HCT116 (cell line): ENCODE data around the gene SLC22A9. TPM values are rescaled to one million over a fixed set of nuclear protein-coding genes. Genes with fewer than 3 reads are reported as not detected.

Experiments used
- ATAC-seq: fragments of 200-7000 bp; cut with Tn5 transposase; 2 replicates; pipeline ENCODE4 v1.9.1; 2020; ENCODE audit warnings: mild to moderate bottlenecking, moderate library complexity
- BruUV-seq: library from RNA; stranded (reverse); fragments of 400-500 nt; replicated peaks from 2 replicates; lab custom pipeline; 2021; lab: Mats Ljungman, UMichigan
- CTCF ChIA-PET: fragments of 300-600 bp; sonication (Branson Sonifier 250); formaldehyde crosslinking; loops from one replicate; lab custom pipeline; 2021; ENCODE audit warnings: antibody characterized with exemption; lab: Charles Lee
- POLR2A ChIA-PET: fragments of 300-600, 350-600 bp; sonication (Branson Sonifier 250); formaldehyde crosslinking; loops from one replicate; lab custom pipeline; 2021; ENCODE audit warnings: antibody characterized with exemption; lab: Charles Lee
- RAD21 ChIA-PET, 2 experiments: fragments of 300-600 bp; sonication (Branson Sonifier 250); formaldehyde crosslinking; loops; one replicate each; lab custom pipeline; 2023; ENCODE audit warnings: low total read pairs in 2 of 2; ENCODE audit not compliant: uncharacterized antibody in 2 of 2, unreplicated experiment in 2 of 2, low non-redundant PET in 1 of 2; lab: Charles Lee
- DNase-seq: peaks from one replicate; pipeline ENCODE4 v3.0.0-alpha.2; 2010; ENCODE audit warnings: low read depth, low spot score
- H2AFZ ChIP-seq: fragments of 200-600 bp; shearing (Covaris generic), sonication (generic); 2 replicates; pipeline ENCODE4 v1.6.1; 2017; ENCODE audit warnings: low read depth, mixed run types, mixed read lengths, antibody characterized with exemption, low read length; ENCODE audit not compliant: poor library complexity, severe bottlenecking
- H3K27ac ChIP-seq: 2 replicates; pipeline ENCODE4 v1.5.1; 2012; ENCODE audit warnings: low read depth, low read length
- H3K27me3 ChIP-seq: fragments of 200-600 bp; sonication (generic); 2 replicates; pipeline ENCODE4 v1.6.1; 2016; ENCODE audit warnings: mixed run types, low read length, mixed read lengths; ENCODE audit not compliant: insufficient read depth
- H3K36me3 ChIP-seq, 2 experiments: fragments of 200-500 bp in 1 of 2; fragments of 200-600 bp in 1 of 2; sonication (Bioruptor generic) in 1 of 2; sonication (generic) in 1 of 2; 2 replicates each; pipeline versions ENCODE4 v1.5.1 to v1.6.1; 2014 to 2016; ENCODE audit warnings: low read length in 2 of 2, inconsistent platforms in 1 of 2, mixed read lengths in 1 of 2, mixed run types in 1 of 2; ENCODE audit not compliant: insufficient read depth in 2 of 2, control insufficient read depth in 1 of 2
- H3K4me1 ChIP-seq, 2 experiments: fragments of 200-600 bp in 1 of 2; sonication (generic) in 1 of 2; 2 replicates each; pipeline versions ENCODE4 v1.5.1 to v1.6.1; 2012 to 2017; ENCODE audit warnings: low read length in 2 of 2, inconsistent platforms in 1 of 2, mild to moderate bottlenecking in 1 of 2, mixed read lengths in 1 of 2, mixed run types in 1 of 2, moderate library complexity in 1 of 2; ENCODE audit not compliant: insufficient read depth in 2 of 2, control insufficient read depth in 1 of 2
- H3K4me2 ChIP-seq: fragments of 200-600 bp; sonication (generic); 2 replicates; pipeline ENCODE4 v1.6.1; 2017; ENCODE audit warnings: mixed run types, low read length, mixed read lengths
- H3K4me3 ChIP-seq, 2 experiments: fragments of 200-600 bp in 1 of 2; sonication (generic) in 1 of 2; replicated peaks in 1 of 2; 2 replicates each; pipeline ENCODE4 v1.5.1; 2011 to 2016; ENCODE audit warnings: low read length in 2 of 2, control low read depth in 1 of 2, low read depth in 1 of 2, mild to moderate bottlenecking in 1 of 2, mixed read lengths in 1 of 2, mixed run types in 1 of 2
- H3K79me2 ChIP-seq: fragments of 200-600 bp; sonication (generic); 2 replicates; pipeline ENCODE4 v1.6.1; 2017; ENCODE audit warnings: mild to moderate bottlenecking, mixed run types, low read length, moderate library complexity, mixed read lengths; ENCODE audit not compliant: insufficient read depth
- H3K9ac ChIP-seq: fragments of 200-600 bp; sonication (generic); 2 replicates; pipeline ENCODE4 v1.6.1; 2016; ENCODE audit warnings: low read length, mixed read lengths
- H3K9me2 ChIP-seq: fragments of 200-600 bp; sonication (generic), shearing (Covaris generic); 2 replicates; pipeline ENCODE4 v1.6.1; 2017; ENCODE audit warnings: mixed run types, mild to moderate bottlenecking, moderate library complexity; ENCODE audit not compliant: insufficient read depth
- H3K9me3 ChIP-seq, 2 experiments: fragments of 200-500 bp in 1 of 2; fragments of 200-600 bp in 1 of 2; sonication (Bioruptor generic) in 1 of 2; sonication (generic) in 1 of 2; 2 replicates each; pipeline ENCODE4 v1.6.1; 2014 to 2017; ENCODE audit warnings: low read length in 2 of 2, mixed read lengths in 2 of 2, inconsistent platforms in 1 of 2, low read depth in 1 of 2, mild to moderate bottlenecking in 1 of 2, mixed run types in 1 of 2, moderate library complexity in 1 of 2; ENCODE audit not compliant: control insufficient read depth in 1 of 2, insufficient read depth in 1 of 2
- H4K20me1 ChIP-seq: fragments of 200-600 bp; sonication (generic), shearing (Covaris generic); 2 replicates; pipeline ENCODE4 v1.6.1; 2017; ENCODE audit warnings: mixed run types, mild to moderate bottlenecking, moderate library complexity; ENCODE audit not compliant: insufficient read depth
- CBX3 ChIP-seq: IDR thresholded peaks from 2 replicates; pipeline ENCODE4 v1.6.1; 2012; ENCODE audit warnings: low read depth
- EGR1 ChIP-seq: IDR thresholded peaks from 2 replicates; pipeline ENCODE4 v1.6.1; 2012; ENCODE audit warnings: low read depth
- JUND ChIP-seq: IDR thresholded peaks from 2 replicates; pipeline ENCODE4 v1.6.1; 2012
- RAD21 ChIP-seq: IDR thresholded peaks from 2 replicates; pipeline ENCODE4 v1.6.1; 2012; ENCODE audit warnings: low read depth, mild to moderate bottlenecking
- YY1 ChIP-seq: IDR thresholded peaks from 2 replicates; pipeline ENCODE4 v1.6.1; 2011; ENCODE audit warnings: low read length, low read depth, moderate library complexity, mild to moderate bottlenecking; ENCODE audit not compliant: insufficient replicate concordance; ENCODE audit errors: extremely low read depth
- ZFX ChIP-seq: fragments of 450-650 bp; IDR thresholded peaks from 2 replicates; pipeline ENCODE4 v1.6.1; 2017
- ZNF274 ChIP-seq: fragments of 200-500 bp; sonication (Bioruptor generic); IDR thresholded peaks from 2 replicates; pipeline ENCODE4 v1.6.1; 2014; ENCODE audit warnings: mild to moderate bottlenecking, low read depth, low read length, inconsistent platforms
- intact Hi-C: fragments of 100-400 bp; cut with micrococcal nuclease; formaldehyde crosslinking; loops from 2 replicates; pipeline ENCODE4 v1.10.0; 2022
- total RNA-seq: library from RNA; stranded (reverse); gene quantifications from one replicate; pipeline ENCODE4 v1.2.1, GENCODE V29; 2021; ENCODE audit not compliant: unreplicated experiment
- TF ChIP-seq, protein P1 (sequence below): IDR thresholded peaks from 2 replicates; pipeline ENCODE4 v1.6.1; 2012
- TF ChIP-seq, protein P2 (sequence below): IDR thresholded peaks from 2 replicates; pipeline ENCODE4 v1.6.1; 2012
- TF ChIP-seq, protein P3 (sequence below), 3 experiments: fragments of 200-600 bp in 1 of 3; sonication (generic) in 1 of 3; IDR thresholded peaks in 2 of 3; conservative IDR thresholded peaks in 1 of 3; 2 replicates each; pipeline ENCODE4 v1.5.1; 2012 to 2017; ENCODE audit warnings: low read depth in 2 of 3, low read length in 2 of 3, antibody characterized with exemption in 1 of 3, borderline replicate concordance in 1 of 3, control low read depth in 1 of 3, mild to moderate bottlenecking in 1 of 3, mixed read lengths in 1 of 3, mixed run types in 1 of 3, moderate library complexity in 1 of 3; ENCODE audit not compliant: insufficient read depth in 1 of 3

Gene SLC22A9
- total RNA-seq, 1 experiment from 2014 or later = not detected

DNA sequence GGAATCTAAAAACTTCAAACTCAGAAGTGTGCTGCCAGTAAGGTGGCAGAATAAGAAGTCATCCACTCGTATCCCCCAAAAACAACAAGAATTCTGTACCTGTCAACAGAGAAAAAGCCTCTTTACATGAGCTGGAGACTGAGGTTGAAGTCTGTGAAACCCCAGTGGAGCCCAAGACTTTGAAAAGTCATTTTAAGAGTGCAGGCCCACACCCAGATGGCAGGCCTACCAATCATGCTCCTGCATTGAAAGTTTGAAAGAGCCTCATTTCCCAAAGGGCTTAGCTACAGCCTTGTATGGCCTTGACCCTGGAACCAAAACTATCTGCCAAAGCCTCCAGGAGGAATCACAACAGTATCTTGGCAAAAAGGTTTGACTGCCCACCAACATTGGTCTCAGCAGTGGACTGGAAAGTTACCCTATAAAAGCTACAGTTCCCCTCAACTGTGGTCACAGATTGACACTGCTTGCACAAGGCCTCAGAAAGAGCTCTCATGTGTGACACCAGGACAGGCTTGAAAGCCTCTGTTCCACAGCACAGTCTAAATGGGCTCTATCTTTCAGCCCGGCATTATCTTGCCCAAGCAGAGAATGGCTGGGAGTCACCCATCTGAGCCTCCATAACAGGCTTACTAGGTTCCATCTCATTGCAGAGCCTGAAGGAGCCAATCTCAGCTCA is 47.7 kb downstream of the SLC22A9 start:
- H3K4me1 ChIP-seq = no peaks in the 10 kb centered on the region
- H3K9ac ChIP-seq = no peak overlapping the region
- H3K27ac ChIP-seq = no peak overlapping the region
- no peaks in the 10 kb centered on the region for H3K9me2 ChIP-seq
- ATAC-seq = no peak
- H3K27me3 ChIP-seq = no peaks in the 10 kb centered on the region; the same call in 1 of the 2 replicates
- H3K36me3 ChIP-seq = no peaks in the 10 kb centered on the region
- no peaks in the 10 kb centered on the region for H3K79me2 ChIP-seq
- RAD21 ChIA-PET = no interaction called here
- H3K9me3 ChIP-seq = no peaks in the 10 kb centered on the region
- no peak overlapping the region for H3K4me3 ChIP-seq
- POLR2A ChIA-PET = no interaction called here
- CTCF ChIA-PET = no interaction called here
- DNase-seq = no peak
- TF ChIP-seq YY1 = no peak
- TF ChIP-seq EGR1 = no peak
- no peak for TF ChIP-seq JUND
- TF ChIP-seq, protein P1, sequence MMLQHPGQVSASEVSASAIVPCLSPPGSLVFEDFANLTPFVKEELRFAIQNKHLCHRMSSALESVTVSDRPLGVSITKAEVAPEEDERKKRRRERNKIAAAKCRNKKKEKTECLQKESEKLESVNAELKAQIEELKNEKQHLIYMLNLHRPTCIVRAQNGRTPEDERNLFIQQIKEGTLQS = no peak
- TF ChIP-seq ZNF274 = no peak
- TF ChIP-seq ZFX = no peak
- TF ChIP-seq, protein P2, sequence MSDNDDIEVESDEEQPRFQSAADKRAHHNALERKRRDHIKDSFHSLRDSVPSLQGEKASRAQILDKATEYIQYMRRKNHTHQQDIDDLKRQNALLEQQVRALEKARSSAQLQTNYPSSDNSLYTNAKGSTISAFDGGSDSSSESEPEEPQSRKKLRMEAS = no peak
- TF ChIP-seq RAD21 = no peak
- no peak for TF ChIP-seq CBX3
- TF ChIP-seq, protein P3, sequence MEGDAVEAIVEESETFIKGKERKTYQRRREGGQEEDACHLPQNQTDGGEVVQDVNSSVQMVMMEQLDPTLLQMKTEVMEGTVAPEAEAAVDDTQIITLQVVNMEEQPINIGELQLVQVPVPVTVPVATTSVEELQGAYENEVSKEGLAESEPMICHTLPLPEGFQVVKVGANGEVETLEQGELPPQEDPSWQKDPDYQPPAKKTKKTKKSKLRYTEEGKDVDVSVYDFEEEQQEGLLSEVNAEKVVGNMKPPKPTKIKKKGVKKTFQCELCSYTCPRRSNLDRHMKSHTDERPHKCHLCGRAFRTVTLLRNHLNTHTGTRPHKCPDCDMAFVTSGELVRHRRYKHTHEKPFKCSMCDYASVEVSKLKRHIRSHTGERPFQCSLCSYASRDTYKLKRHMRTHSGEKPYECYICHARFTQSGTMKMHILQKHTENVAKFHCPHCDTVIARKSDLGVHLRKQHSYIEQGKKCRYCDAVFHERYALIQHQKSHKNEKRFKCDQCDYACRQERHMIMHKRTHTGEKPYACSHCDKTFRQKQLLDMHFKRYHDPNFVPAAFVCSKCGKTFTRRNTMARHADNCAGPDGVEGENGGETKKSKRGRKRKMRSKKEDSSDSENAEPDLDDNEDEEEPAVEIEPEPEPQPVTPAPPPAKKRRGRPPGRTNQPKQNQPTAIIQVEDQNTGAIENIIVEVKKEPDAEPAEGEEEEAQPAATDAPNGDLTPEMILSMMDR (IDR thresholded peaks at IDR 0.05 in 2 of 3, conservative IDR thresholded peaks at IDR 0.05 in 1 of 3; ENCODE audit: borderline replicate concordance in 1 of 3, insufficient read depth in 1 of 3, low read depth in 2 of 3, low read length in 2 of 3) = no peak
- H4K20me1 ChIP-seq = no peaks in the 10 kb centered on the region
- H3K4me2 ChIP-seq = no peak overlapping the region
- BruUV-seq = no TSS peak
- intact Hi-C loops = no loop called here
- no peak overlapping the region for H2AFZ ChIP-seq
